Heart left ventricle (tissue), 16 donors: ENCODE measurements around the gene GET4. TPM values are rescaled to one million over a fixed set of nuclear protein-coding genes. Genes with fewer than 3 reads are reported as not detected.

ENCODE experiments used
- ATAC-seq, 4 donors: fragments of 200-7000 bp; cut with Tn5 transposase; one replicate each; pipeline ENCODE4 v1.9.1; 2020 to 2022; ENCODE audit warnings: moderate library complexity in 4 of 4, mild to moderate bottlenecking in 3 of 4, moderate number of reproducible peaks in 1 of 4
- DNase-seq, 5 donors: peaks; one replicate each; pipeline ENCODE4 v3.0.0-alpha.2; 2020
- H3K27ac ChIP-seq, 12 donors: fragments of 200-600 bp; sonication (generic) in 4 of 12; one replicate each; pipeline versions ENCODE4 v1.5.0 to v1.8.0; 2016 to 2022; ENCODE audit warnings: mild to moderate bottlenecking in 2 of 12
- H3K27me3 ChIP-seq, 9 donors: fragments of 200-600 bp; sonication (generic) in 2 of 9; one replicate each; pipeline versions ENCODE4 v1.5.1 to v1.8.0; 2016 to 2022; ENCODE audit warnings: mild to moderate bottlenecking in 3 of 9
- H3K36me3 ChIP-seq, 9 donors: fragments of 200-600 bp; sonication (generic) in 2 of 9; one replicate each; pipeline versions ENCODE4 v1.5.0 to v1.8.0; 2018 to 2022; ENCODE audit warnings: mild to moderate bottlenecking in 2 of 9
- H3K4me1 ChIP-seq, 12 donors: fragments of 200-600 bp; sonication (generic) in 4 of 12; one replicate each; pipeline versions ENCODE4 v1.5.0 to v1.8.0; 2016 to 2022; ENCODE audit warnings: mild to moderate bottlenecking in 3 of 12
- H3K4me3 ChIP-seq, 12 donors: fragments of 200-600 bp; sonication (generic) in 4 of 12; one replicate each; pipeline versions ENCODE4 v1.5.0 to v1.8.0; 2017 to 2022; ENCODE audit warnings: mild to moderate bottlenecking in 9 of 12, moderate library complexity in 4 of 12
- H3K9me3 ChIP-seq, 12 donors: fragments of 200-600 bp; sonication (generic) in 4 of 12; one replicate each; pipeline versions ENCODE4 v1.5.0 to v1.8.0; 2016 to 2022; ENCODE audit warnings: mild to moderate bottlenecking in 1 of 12
- CTCF ChIP-seq, 12 donors: fragments of 200-600 bp; sonication (generic) in 4 of 12; IDR thresholded peaks; one replicate each; pipeline versions ENCODE4 v1.5.0 to v1.8.0; 2018 to 2022; ENCODE audit warnings: antibody characterized with exemption in 12 of 12, mild to moderate bottlenecking in 5 of 12
- POLR2A ChIP-seq, 2 donors: fragments of 450-650 bp; IDR thresholded peaks; one replicate each; pipeline ENCODE4 v1.6.1; 2017; ENCODE audit warnings: antibody characterized with exemption in 2 of 2, mild to moderate bottlenecking in 2 of 2, moderate library complexity in 2 of 2
- WGBS, 4 donors: extraction: QIAGEN DNeasy Blood & Tissue Kit in 2 of 4; methylation state at CpG; one replicate each; pipeline versions ENCODE4 v1.1.5 to v1.1.7; 2013 to 2018; 5-methylcytosine and 5-hydroxymethylcytosine counted together
- intact Hi-C, 10 donors: fragments of 100-400 bp; cut with DNase I; formaldehyde crosslinking; loops; one replicate each; pipeline versions ENCODE4 v1.11.1 to v1.14.2; 2022
- polyA plus RNA-seq, 2 donors: library from polyadenylated mRNA; stranded (reverse); fragments of 200-250 nt; gene quantifications; one replicate each; pipeline ENCODE4 v1.2.3, GENCODE V29; 2013
- total RNA-seq, 9 donors: library from RNA; depleted of rRNA in 2 of 9; stranded (reverse); fragments of >200 nt in 2 of 9; fragmentation: NEBNext Ultra II Directional in 3 of 9; extraction: Animal tissue kit (Norgen Biotek cat#: 25700) in 3 of 9; gene quantifications; one replicate each; pipeline versions ENCODE4 v1.1.0 to v1.2.4, GENCODE V29; 2016 to 2023
- donor health status: ischemic (EF 13 %, LVEDD 7.1; RV severe dilation, severe dysfunction).
- donor health status: healthy with polysubstance abuse.
- donor health status: DM: no; HTN: yes; CAD: no.
- donor health status: DM: no; HTN: no; CAD: no.
- donor health status: ischemic (EF 25% LVEDD 6.9; RV normal size, moderate dysfunction).
- donor health status: ischemic (EF 25% LVEDD 5.7; RV mildly dilated, moderate dysfunction).
- donor health status: healthy.
- donor health status: DM: yes; HTN: yes; CAD: no.
- donor health status: ischemic (EF 35%, LVEDD 5.7; RV mildly dilated, moderate dysfunction).
- donor health status: nonischemic (EF 11% LVEDD 7.7; RV severe dilation, severe dysfunction).
- donor health status: DM: yes; HTN: yes; CAD: no.
- donor health status: PGD.
- donor health status: ischemic (EF 29% LVEDD 5.4; RV normal size, mild dysfunction).
- donor health status: nonischemic (EF 23%, LVEDD 6.1; RV moderate dilation, normal function).

Gene GET4
- total and polyA plus RNA-seq, 11 donors: 14.6 to 34.1 (median 19.7) TPM

GRCh38 chr7:934469-935163 lies 58.3 kb downstream of the GET4 start:
- Histone ChIP-seq H3K9me3 (no peaks in the 10 kb centered on the region), H3K4me1 (peaks cover 0 to 5% (median 0%) of the 10 kb centered on the region in 12 donors), H3K27ac (no peak overlapping the region), H3K4me3 (no peak overlapping the region), H3K36me3 (no peaks in the 10 kb centered on the region), H3K27me3 (no peaks in the 10 kb centered on the region)
- peak in 3 of 5 donors; percentile 11 to 21 (median 16) for DNase-seq
- intact Hi-C loops: no loop called here
- peak in 1 of 4 donors; percentile 19 for ATAC-seq
- TF ChIP-seq POLR2A (IDR thresholded peaks at IDR 0.05) (no peak), CTCF (IDR thresholded peaks at IDR 0.05) (no peak)
- 81 to 91% (median 86%) methylated on average over 24 to 34 of the region's 34 CpGs for WGBS, 4 donors

GRCh38 chr7:935164-935873 lies 59.0 kb downstream of the GET4 start:
- ATAC-seq (peak in 1 of 4 donors; percentile 31), DNase-seq (peak in 3 of 5 donors; percentile 14 to 59 (median 15))
- intact Hi-C loops: no loop called here
- TF ChIP-seq POLR2A (IDR thresholded peaks at IDR 0.05): no peak
- TF ChIP-seq CTCF (IDR thresholded peaks at IDR 0.05): no peak
- peaks cover 0 to under 1% (median 0%) of the 10 kb centered on the region in 12 donors for H3K9me3 ChIP-seq
- no peaks in the 10 kb centered on the region for H3K36me3 ChIP-seq
- H3K4me3 ChIP-seq: no peak overlapping the region
- H3K27ac ChIP-seq: no peak overlapping the region
- WGBS, 4 donors: 82 to 86% (median 84%) methylated on average over 33 to 46 of the region's 46 CpGs
- H3K27me3 ChIP-seq: no peaks in the 10 kb centered on the region
- peaks cover 0 to 5% (median 0%) of the 10 kb centered on the region in 12 donors for H3K4me1 ChIP-seq

- no peak for ATAC-seq
- 90 to 94% (median 92%) methylated on average over 28 of the region's 28 CpGs for WGBS, 4 donors
- Histone ChIP-seq H3K9me3 (peaks cover 0 to 7% (median 0%) of the 10 kb centered on the region in 12 donors), H3K27ac (no peak overlapping the region), H3K36me3 (no peaks in the 10 kb centered on the region), H3K4me1 (peaks cover 0 to 11% (median 0%) of the 10 kb centered on the region in 12 donors), H3K4me3 (no peak overlapping the region), H3K27me3 (no peaks in the 10 kb centered on the region)
- intact Hi-C loops: no loop called here
- TF ChIP-seq CTCF (IDR thresholded peaks at IDR 0.05): no peak
- no peak for TF ChIP-seq POLR2A (IDR thresholded peaks at IDR 0.05)
- DNase-seq: peak in 2 of 5 donors; percentile 7 to 28
Observed at GRCh38 chr7:935874-936385, 59.6 kb downstream of the GET4 start.
